HG02610 (cell line): ENCODE data around the gene RAP1GAP.

Experiments
- ATAC-seq: cut with Tn5 transposase; IDR thresholded peaks from one replicate; pipeline ENCODE4 v1.9.1; 2021; ENCODE audit warnings: mild to moderate bottlenecking, moderate library complexity; ENCODE audit not compliant: unreplicated experiment

Gene RAP1GAP

DNA sequence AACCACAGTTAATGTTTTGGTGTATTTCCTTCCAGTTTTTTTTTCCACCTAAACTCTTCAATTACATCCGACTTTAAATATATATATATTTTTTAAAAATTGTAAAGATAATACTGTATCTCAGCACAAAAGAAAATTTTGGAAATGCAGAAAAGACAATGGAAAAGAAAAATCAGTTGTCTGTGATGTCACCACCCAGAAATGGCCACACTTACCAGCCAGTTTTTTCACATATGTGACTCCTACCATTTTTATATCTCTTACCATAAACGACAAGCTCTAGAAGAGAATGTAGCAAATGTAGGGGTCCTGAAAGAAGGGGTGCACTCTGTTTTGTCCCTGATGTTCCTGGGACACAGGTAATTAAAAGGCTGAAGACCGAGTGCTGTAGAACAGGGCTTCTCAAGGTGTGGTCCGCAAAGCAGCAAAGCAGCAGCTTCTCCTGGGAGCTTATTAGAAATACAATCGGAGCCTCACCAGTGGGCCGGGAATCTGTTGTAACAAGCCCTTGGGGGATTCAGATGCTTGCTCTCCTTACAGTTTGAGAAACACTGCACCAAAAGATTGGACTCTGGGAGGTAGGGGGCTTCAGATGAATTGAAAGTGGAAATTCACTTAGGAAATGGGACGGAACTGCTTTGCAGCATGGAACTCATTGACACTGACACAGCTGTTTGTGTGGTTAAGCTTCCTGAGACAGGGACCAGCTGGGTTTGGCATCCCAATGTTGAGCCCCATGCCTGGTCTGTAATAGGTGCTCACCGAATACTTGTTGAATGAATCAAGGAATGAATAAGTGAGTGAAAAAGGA lies 115.8 kb downstream of the RAP1GAP start:
- no peak for ATAC-seq

GRCh38 chr1:21552715-21553114 lies 116.4 kb downstream of the RAP1GAP start:
- no peak for ATAC-seq

DNA sequence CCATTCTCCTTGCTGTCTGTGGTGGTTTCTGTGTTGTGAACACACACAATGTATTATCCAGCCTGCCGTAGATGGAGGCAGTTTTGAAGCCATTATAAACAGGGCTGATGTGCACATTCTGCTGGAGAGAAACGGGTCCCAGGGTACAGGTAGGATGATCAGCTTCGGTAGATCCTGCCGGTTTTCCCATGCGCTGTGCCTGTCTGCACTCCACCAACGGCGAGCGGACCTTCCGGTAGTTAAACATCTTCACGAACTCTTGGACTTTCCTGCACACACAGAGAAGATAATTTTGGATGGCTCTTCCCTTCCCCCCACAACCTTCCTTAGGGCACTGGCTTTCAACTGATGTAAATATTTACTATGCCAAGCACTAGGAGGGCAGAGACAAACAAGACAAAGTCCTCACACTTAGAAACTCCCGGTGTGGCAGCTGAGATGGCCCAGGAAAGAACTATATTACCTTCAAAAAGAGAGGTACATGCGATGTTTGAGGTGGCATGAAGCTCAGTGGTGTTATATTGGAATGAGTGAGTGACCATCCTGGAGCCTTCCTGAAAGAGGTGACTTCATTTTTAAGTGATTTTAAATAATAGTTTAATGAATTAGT lies 118.2 kb downstream of the RAP1GAP start:
- ATAC-seq = no peak

DNA sequence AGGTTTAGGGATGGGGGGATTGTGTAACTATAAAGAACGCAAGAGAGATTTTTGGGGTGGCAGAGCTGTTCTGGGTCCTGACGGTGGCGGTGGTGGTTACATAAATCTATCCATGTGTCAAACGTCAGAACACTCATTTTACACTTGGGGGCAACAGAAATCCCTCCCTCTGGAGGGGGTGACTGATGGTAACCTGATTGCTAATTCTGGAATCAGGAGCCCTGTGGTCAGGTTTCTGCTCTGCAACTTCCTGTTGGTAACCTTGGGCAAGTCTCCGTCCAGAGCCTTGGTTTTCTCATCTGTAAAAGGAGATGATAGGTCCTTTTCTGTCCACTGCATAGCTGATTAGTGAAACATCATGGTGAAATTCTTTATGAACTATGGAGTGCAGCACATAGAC lies 119.1 kb downstream of the RAP1GAP start:
- no peak for ATAC-seq

GRCh38 chr1:21547876-21548275 lies 121.3 kb downstream of the RAP1GAP start:
- ATAC-seq = no peak
